GM23248 (cell line): Measurements from ENCODE around the gene ZNF33B.

ENCODE experiments used
- EZH2 ChIP-seq: fragments of 200-600 bp; sonication (generic); IDR thresholded peaks from 2 replicates; pipeline ENCODE4 v1.6.1; 2018; ENCODE audit warnings: antibody characterized with exemption, mild to moderate bottlenecking; ENCODE audit not compliant: insufficient read depth, poor library complexity, severe bottlenecking
- EZH2phosphoT487 ChIP-seq: fragments of 200-600 bp; sonication (generic); IDR thresholded peaks from 2 replicates; pipeline ENCODE4 v1.6.1; 2018; ENCODE audit warnings: antibody characterized with exemption, moderate library complexity, mild to moderate bottlenecking, low read depth; ENCODE audit not compliant: insufficient read depth

DNA sequence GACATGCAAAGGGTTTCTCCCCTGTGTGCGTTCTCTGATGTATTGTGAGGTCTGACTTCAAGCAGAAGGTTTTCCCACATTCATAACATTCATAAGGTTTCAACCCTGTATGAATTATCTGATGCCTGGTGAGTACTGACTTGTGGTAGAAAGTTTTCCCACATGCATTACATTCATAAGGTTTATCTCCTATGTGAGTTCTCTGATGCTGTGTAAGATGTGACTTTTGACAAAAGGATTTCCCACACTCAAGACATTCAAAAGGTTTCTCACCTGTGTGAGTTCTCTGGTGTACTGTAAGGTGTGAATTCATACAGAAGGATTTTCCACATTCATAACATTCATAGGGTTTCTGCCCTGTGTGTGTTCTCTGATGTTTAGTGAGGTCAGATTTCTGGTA, 45.1 kb downstream of the ZNF33B start:
- TF ChIP-seq EZH2phosphoT487, result no peak
- TF ChIP-seq EZH2, result no peak
